HL-60/S4 treated with phorbol 12-myristate 13-acetate at 8.2 ng/mL for 4 days and 3 days (cell line): ENCODE results near the gene FUT3.
"Not testable (repeated sequence)": the region's sequence is repeated elsewhere in the genome, so short reads cannot be mapped to it uniquely, and the experiment has no call there.

Source experiments
- in situ Hi-C: fragments of 300-500 bp; cut with MboI; formaldehyde crosslinking; loops from 2 replicates; pipeline ENCODE4 v1.15.0; 2022; ENCODE audit warnings: low sequenced_read_pairs

FUT3 gene

DNA sequence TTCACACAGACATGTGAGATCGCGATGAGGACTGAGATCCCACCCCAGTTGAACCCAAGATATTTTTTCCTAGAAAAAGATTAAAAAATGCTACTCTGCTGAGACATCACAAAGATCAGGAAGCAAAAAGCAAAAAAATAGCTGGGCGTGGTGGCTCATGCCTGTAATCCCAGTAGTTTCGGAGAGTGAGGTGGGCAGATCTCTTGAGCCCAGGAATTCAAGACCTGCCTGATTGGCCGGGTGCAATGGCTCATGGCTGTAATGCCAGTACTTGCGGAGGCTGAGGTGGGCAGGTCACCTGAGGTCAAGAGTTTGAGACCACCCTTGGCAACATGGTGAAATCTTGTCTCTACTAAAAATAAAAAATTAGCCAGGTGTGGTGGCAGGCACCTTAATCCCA lies 1.1 kb downstream of the FUT3 start:
- in situ Hi-C loops: no loop called here

DNA sequence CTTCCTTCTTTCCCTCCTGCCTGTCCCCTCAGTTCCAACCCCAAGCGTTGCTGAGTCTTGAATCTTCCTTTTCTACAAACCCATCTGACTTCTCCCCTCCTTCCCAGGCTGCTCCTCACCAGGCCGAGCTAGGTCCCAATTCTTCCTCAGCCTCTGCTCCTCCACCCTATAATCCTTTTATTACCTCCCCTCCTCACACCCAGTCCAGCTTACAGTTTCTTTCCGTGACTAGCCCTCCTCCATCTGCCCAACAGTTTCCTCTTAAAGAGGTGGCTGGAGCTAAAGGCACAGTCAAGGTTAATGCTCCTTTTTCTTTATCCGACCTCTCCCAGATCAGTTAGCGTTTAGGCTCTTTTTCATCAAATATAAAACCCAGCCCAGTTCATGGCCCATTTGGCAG lies 2.6 kb downstream of the FUT3 start:
- in situ Hi-C loops: not testable (repeated sequence)

DNA sequence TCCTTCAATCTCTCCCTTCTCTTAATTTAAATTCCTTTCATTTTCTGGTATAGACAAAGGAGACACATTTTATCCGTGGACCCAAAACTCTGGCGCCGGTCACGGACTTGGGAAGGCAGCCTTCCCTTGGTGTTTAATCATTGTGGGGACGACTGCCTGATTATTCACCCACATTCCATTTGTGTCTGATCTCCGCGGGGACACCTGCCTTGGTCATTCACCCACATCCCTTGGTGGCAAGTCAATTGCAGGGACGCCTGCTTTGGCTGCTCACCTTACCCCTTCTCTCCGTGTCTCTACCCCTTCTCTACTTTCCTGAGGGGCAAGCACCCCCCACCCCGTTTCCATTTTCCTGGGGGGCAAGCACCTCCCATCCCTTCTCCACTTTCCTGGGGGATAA lies 3.4 kb downstream of the FUT3 start:
- in situ Hi-C loops: not testable (repeated sequence)

DNA sequence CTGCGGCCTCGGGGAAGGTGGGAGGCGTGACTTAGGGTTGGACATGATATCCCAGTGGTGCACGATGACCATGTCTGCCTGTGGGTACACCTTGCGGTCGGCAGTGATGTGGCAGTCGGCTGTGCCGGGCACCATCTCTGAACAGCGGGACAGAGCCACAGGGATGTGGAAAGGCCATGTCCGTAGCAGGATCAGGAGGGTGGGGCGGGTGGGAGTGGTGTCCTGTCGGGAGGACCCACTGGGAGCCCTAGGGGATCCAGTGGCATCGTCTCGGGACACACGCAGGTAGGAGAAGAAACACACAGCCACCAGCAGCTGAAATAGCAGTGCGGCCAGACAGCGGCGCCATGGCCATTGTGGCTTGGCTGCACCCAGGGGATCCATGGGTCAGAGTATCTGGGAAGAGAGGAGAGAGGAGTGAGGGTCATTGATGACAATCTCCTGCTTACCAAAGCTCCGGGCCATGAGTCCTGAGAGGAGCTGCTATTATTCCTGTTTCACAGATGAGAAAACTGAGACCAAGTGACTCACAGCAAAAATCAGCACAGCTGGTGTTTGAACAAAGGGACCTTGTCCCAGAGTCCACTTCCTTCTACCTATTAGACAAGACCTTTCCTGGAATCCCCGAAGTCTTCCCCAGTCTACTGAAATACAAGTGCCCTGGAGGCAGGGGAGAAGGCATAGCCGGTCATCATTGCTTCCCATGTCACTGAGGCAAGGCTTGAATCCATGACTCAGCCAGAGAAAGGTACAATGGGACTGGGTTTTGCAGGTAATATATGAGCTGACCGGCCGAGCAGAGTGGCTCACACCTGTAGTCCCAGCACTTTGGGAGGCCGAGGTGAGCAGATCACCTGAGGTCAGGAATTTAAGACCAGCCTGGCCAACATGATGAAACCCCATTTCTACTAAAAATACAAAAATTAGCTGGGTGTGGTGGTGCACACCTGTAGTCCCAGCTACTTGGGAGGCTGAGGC lies 6.5 kb downstream of the FUT3 start:
- in situ Hi-C loops: no loop called here

DNA sequence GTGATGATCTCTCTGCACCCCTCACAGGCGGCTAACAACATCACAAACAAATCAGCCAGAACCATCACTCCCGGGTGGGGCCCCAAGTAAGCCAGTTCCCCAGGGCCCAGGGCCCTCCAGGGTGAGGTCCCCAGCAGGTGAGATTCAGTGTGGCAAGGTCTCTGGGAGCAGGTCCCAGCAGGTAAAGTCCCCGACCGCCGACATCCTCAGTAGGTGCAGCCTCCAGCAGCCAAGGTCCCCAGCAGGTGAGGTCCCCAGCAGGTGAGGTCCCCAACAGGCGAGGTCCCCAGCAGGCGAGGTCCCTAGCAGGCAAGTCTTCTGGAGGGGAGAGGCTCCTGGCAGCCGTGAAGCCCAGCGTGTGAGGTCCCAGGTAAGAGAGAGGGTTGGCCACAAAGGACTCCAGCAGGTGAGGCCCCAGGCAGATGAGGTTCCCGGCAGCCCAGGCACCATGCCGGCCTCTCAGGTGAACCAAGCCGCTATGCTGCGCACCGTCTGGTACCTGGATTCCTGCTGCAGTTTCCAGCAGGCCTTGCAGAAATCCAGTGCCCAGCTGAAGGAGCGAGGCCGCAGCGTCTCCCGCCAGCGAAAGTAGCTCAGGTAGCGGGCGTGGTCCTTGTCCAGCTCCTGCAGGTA lies 7.8 kb downstream of the FUT3 start:
- in situ Hi-C loops: no loop called here

DNA sequence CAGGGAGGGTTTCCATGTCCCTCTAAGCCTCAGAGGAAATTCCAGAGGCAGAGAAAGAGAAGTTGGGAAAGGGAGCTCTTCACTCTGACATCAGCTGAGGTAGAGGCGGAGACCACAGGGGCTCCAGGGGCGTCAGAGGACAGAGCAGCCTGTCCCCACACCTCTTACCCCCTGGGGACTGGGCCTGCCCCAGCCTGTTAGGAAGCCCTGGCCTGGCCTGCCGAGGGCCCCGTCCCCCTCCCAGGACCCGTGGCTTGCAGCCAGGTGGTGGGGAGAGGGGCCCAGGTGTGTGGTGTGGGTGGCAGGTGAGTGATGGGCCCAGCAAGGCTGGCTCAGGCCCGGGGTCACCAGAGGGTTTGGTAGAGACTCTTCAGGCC lies 9.5 kb downstream of the FUT3 start:
- in situ Hi-C loops: not testable (repeated sequence)

DNA sequence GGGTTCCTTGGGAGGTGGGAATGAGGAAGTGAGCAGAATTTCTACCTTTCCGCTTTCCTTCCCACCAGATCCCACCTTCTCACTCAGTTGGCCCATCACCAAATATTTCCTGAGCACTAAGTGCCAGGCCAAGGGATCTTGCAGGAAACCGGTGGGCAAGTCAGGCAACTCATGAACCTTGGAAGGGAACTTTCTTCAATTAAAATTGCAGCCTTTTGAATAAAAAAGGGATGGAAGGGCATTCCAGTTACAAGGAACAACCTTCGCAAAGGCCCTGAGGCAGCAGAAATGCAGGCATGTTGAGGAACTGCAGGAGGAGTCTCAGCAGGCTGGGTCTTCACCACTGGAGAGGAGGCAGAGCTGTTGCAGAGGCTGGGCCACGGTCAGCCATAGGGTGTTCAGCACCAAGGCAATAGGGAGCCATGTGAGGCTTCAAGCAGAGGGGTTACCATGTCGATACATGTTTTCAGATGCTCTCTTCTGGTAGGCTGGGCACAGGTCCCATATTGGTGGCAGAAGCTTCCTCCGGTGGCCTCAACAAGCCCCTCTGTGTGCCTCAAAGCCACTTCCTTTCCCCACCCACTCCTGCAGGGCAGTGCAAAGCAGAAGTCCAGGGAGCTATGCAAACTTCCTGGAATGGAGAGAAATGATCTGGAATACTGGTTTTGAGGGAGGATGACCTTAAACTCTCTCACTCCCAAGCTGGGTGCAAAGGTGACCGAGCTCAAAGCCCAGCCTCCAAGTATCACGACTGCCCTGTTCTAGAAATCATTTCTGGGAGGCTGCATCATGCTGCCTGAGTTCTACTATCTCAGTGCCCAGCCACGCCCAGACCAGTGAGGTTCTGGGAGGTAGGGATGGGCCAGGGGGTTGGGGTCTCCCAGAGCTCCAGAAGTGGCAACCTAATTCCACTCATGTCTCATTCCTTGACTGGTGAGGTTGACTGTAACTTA lies 11.9 kb downstream of the FUT3 start, which contains the start of gene FUT6:
Gene FUT6, minus strand, starts transcription at position 638 of the 953 bp plus-strand sequence. CDS start 7,135 bp downstream, outside the sequence.
- in situ Hi-C loops: no loop called here

DNA sequence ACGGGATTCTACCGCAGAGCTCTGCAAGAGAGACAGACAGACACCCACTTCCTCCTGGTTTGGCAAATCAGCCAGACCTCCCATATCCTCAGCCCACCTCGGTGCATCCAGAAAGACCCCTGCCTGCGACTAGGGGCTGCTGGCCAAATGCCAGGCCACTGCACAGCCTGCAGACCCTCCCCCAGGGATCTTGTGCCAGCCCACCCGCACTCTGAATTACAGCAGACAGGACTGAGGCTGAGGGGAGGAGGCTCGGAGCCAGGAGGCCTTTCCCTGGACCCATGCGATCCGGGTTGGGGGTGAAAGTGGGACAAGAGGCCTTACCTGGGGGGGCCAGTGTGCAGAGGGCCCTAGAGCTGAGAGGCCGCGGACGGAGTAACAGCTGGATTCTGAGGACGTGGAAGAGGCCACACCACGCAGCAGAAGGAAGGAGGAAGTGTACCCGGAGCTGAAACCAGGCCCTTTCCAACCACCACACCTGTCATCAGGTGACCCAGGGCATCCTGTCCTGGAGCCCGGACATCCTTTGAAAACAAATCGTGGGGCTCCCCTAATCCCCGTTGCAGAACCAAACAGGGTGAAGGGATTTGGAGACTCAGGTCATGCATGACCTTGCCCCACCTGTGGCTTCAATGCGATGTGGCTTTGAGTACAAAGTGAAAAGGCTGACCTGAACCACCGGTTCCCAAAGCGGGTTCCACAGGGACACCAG lies 12.7 kb downstream of the FUT3 start:
- in situ Hi-C loops: no loop called here

DNA sequence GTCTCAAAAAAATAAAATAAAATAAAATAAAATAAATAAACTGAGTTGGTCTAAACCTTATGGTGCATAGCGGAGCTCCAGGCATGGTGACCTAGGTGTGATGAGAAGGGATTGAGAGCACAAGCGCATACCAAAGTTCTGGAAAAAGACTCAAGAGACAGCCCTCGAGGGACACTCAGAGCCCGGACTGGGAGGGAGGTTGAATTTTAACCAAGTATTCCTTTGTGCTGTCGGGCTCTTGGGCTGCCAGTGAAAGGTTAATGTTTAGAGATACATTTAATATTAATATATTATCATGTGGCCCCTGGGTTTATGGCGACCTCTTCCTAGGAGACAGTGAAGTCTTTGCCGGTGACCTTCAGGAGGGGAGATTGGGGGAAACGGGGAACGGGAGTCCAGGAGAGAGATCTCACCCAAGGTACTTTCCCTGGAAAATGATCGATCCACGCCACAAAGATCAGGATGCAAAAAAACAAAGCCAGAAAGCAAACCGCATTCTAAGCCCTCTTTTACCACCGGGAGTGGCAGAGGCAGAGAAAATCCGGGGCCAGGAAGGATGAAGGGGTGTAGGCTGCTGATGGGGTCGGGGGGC lies 13.4 kb downstream of the FUT3 start:
- in situ Hi-C loops: no loop called here

DNA sequence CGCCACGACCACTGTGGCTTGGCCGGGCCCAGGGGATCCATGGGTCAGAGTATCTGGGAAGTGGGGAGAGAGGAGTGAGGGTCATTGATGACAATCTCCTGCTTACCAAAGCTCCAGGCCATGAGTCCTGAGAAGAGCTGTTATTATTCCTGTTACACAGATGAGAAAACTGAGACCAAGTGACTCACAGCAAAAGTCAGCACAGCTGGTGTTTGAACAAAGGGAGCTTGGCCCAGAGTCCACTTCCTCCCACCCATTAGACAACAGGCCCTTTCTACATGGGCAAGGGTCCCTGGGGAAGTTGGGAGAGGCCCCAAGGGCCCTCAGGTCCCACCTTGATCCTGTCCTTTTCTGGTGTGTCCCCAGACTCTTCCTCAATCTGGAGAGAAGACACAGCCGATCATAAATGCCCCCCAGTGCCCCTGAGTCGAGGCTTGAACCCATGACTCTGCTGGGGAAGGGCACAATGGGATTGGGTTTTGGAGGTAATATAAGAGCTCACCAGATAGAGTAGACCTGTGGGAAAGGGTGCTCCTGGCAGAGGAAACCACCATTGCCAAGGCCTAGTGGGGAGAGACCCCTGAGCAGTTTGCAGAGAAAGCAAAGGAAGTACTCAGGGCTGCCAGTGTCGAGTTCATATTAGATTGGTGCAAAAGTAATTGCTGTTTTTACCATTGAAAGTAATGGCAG lies 18.6 kb downstream of the FUT3 start:
- in situ Hi-C loops: no loop called here

DNA sequence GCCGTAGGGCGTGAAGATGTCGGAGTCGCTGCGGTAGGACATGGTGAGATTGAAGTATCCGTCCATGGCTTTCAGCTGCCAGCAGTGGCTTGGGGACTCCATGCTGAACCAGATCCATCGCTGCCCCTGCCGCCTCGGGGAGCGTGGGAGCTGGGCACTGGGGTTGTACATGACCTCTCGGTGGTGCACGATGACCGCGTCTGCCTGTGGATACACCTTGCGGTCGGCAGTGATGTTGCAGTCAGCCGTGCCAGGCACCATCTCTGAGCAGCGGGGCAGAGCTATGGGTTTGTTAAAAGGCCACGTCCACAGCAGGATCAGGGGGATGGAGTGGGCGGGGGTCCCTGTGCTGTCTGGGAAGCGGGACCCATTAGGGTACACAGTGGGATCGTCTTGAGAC lies 19.2 kb downstream of the FUT3 start:
- in situ Hi-C loops: no loop called here

DNA sequence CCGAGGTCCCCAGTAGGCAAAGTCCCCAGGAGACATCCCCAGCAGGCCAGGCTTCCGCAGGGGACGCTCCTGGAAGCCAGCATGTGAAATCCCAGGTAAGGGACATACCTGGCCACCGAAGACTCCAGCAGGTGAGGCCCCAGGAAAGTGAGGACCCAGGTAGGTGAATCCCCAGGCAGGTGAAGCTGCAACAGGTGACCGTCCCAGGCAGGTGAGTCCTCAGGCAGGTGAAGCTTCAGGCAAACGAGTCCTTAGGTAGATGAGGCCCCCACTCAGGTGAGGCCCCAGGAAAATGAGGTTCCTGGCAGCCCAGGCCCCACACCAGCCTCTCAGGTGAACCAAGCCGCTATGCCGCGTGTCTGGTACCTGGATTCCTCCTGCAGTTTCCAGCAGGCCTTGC lies 20.1 kb downstream of the FUT3 start:
- in situ Hi-C loops: no loop called here

DNA sequence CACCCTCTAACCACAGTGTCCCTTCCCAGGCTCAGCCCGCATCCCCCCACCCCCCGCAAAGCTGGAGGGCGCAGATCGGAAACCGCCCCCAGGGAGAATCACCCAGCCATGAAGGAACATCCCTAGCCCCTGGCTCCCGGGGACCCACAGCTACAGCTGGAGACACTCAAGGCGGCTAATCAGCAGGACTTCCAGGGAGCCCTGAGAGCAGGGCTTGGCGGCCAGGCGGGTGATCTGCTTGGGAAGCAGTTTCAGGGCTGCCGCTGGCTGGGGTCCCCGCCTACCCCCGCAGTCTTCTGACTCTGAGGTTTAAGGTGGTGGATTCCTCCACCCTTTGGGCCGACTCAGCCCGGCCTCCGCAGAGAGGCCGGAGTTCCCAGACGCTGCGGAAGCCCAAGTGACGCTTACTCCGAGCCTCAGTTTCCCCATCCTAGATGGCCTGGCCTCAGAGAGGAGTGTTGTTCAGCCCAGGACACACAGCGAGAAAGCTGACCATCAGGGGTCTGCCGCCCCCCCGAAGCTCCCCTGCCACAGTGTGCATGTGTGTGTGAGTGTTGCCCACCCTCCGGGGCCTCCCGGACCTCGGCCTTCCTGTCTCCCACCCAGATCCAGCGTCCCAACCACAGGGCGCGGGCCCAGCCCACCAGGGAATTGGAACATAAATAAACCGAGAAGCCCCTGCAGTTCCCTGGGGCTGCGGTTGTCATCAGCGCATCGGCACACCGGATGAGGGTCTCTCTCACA lies 21.5 kb downstream of the FUT3 start:
- in situ Hi-C loops: no loop called here

DNA sequence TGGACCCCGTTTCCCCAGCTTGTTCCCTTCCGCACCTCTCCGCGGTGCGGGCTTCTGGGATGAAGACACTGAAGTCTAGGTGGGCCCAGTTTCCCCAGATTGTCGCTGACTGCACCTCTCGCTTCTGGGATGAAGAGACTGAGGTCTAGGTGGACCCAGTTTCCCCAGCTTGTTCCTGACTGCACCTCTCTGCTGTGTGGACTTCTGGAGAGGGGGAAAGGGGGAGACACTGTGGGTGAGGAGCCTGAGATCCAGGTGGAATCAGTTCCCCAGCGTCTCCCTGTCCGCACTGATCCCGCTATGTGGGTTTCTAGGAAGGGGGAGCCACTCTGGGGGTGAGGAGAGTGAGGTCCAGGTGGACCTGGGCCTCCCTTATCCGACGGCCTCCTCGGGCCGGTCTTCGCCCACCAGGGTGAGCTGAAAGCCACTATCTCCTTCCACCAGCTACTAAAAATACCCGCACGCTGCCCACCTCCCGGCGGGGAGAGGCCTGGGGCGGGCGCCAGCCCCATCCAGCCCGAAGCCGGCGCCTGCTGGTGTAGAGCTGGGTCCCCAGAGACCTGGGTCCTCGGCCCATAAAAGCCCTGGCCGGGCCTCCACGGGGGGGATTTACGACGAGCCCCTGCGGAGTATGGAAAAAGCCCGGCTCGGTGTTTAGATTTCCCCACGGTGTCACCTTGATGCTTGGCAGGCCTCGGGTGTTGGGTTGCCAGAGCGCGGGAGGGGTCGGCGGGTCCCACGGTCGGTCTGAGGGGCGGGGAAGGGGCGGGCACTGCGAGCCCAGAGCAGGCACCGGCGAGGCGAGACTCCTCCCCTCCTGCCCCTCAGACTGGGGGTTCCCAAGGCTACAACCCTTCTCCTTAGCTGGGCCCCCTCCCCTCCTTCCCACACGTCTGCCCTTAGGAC lies 22.3 kb downstream of the FUT3 start:
- in situ Hi-C loops: no loop called here

DNA sequence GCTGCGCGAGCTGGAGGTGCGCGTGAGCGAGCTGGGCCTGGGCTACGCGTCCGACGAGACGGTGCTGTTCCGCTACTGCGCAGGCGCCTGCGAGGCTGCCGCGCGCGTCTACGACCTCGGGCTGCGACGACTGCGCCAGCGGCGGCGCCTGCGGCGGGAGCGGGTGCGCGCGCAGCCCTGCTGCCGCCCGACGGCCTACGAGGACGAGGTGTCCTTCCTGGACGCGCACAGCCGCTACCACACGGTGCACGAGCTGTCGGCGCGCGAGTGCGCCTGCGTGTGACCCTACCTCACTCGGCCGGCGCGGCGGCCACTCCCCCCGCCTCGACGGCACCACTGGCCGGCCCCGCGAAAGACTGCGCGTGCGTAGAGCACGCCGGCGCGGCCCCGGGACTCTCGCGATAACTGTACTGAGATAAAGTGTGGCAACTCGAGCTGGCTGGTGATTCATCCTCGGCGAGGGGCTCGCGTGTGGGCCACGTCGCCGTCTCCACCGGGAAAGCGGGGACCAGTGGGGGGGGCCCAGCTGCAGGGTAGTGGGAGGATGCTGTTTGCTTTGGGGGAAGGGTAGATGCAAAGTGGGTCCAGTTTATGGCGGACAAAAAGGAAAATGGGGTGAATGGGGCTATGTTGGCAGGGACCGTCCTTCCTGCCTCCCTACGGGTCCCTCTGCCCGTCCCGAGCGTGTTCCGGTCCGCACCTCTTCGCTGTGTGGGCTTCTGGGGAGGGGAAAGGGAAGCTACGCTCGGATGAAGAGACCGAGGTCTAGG lies 23.2 kb downstream of the FUT3 start:
- in situ Hi-C loops: no loop called here

DNA sequence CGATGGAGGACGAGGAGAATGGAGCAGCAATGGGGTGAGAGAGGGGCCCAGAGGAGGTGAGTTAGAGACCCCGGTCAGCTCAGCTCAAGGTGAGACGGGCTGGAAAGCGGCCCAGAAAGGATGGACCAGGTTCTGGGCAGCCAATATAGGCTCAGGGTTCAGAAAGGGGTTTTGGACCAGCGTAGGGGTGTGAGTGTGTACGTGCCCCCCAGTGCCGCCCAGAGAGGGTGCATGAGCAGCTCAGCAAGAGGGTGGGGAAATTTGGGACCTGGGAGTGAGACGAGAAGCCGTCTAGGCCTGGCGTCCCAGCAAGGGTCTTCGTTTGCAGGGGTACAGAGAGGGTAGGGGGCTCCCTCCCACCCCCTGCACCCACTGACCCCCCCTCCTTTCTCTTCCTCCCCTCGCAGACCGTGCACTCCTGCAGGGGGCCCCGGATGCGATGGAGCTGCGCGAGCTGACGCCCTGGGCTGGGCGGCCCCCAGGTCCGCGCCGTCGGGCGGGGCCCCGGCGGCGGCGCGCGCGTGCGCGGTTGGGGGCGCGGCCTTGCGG lies 23.8 kb downstream of the FUT3 start:
- in situ Hi-C loops: no loop called here
